Germinal center (tissue), 1 donor: ENCODE data around the gene SOD3.

ENCODE experiments used
- DNase-seq: peaks from one replicate; pipeline ENCODE4 v3.0.0; 2012; ENCODE audit warnings: mixed read lengths, low spot score

SOD3 gene

GRCh38 chr4:24794916-24795665, at the start of gene SOD3:
Gene SOD3 (plus strand): TSS chr4:24795573. CDS start chr4:24799522, 3,949 bp downstream.
- DNase-seq: no peak

GRCh38 chr4:24747234-24747975, 48.0 kb upstream of the SOD3 start:
- no peak for DNase-seq

- DNase-seq: no peak
Measured at GRCh38 chr4:24748023-24748422, 47.4 kb upstream of the SOD3 start.

DNA sequence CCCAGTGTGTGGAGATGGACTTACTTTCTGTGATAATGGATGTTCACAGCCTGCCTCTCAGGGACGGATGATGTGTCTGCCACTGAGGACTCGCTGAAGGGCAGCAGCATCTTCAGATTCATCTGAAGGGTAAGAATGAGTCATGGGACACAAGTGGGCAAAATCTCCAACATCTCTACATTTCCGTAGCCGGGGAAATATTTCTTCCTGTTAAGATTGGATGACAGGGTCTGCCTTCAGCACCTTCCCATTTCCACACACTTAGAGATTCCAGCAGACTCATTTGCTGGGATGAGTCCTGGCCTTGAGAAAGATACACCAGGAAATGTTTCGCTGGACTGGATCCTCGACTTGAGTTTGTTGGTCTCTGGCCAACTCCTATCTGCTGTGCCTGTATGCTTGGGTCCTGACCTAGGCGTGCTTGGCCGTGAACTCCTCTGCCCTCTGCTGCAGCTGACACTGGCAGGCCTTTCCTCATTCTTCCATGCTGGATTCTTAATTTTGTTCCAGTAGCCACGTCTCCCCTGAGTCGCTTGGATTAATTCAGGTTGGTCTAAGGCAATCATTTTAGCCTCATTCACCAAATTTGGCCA, 46.5 kb upstream of the SOD3 start:
- no peak for DNase-seq

GRCh38 chr4:24750106-24750505, 45.3 kb upstream of the SOD3 start:
- DNase-seq: no peak

DNA sequence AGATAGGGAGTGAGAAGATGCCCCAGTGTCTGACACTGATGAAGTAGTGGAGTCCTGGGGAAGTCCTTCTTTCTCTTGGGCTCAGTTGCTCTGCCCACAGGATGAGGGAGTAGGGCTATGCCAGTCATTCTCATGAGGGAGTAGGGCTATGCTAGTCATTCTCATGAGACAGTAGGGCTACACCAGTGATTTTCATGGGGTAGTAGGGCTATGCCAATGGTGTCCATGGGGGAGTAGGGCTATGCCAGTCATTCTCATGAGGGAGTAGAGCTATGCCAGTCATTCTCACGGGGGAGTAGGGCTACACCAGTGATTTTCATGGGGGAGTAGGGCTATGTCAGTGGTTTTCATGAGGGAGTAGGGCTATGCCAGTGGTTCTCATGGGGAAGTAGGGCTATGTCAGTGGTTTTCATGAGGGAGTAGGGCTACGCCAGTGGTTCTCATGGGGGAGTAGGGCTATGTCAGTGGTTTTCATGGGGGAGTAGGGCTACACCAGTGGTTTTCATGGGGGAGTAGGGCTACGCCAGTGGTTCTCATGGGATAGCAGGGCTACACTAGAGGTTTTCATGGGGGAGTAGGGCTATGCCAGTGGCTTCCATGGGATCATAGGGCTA, 43.3 kb upstream of the SOD3 start:
- DNase-seq: no peak

- no peak for DNase-seq
Measured at GRCh38 chr4:24753519-24753918, 41.9 kb upstream of the SOD3 start.

- DNase-seq: no peak
Measured at GRCh38 chr4:24754571-24754970, 40.8 kb upstream of the SOD3 start.

GRCh38 chr4:24763631-24764297, 31.6 kb upstream of the SOD3 start:
- DNase-seq: no peak

DNA sequence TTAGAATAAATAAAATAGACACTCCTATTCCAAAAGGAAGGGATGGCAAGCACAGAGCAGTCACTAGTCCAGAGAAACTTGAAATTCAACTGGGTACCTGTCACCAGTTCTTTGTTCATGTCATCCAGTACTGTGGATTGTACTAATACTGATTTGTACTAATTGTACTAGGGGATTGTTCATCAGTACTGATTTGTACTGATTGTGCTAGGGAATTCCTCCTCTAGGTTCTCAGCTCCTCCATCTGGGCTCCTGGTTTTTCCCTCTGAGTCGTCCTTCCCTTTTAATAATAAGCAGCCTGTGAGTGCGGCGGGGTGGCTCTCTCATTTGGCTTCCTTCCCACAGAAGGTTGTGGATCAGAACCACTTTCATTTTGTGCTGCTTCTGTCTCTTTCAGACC, 31.0 kb upstream of the SOD3 start:
- no peak for DNase-seq

- no peak for DNase-seq
Measured at GRCh38 chr4:24765376-24765988, 29.9 kb upstream of the SOD3 start.

DNA sequence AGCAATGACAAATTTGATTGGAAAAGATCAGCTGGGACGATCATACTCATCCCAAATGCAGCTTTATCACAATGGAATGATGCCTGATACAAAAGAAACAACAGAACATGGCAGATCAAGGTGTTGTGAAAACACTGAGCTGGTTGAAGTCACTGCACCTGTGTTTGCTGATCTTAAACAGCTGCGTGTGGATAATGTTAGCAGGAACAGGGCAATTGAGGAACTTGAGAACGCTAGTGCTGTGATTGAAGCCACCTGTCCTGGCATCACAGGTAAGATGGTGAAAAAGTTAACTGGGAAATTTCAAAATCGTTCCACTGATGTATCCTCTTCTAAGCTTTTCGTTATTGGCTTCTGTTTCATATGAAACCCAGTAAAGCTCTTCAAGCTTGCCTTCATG, 27.4 kb upstream of the SOD3 start:
- no peak for DNase-seq

DNA sequence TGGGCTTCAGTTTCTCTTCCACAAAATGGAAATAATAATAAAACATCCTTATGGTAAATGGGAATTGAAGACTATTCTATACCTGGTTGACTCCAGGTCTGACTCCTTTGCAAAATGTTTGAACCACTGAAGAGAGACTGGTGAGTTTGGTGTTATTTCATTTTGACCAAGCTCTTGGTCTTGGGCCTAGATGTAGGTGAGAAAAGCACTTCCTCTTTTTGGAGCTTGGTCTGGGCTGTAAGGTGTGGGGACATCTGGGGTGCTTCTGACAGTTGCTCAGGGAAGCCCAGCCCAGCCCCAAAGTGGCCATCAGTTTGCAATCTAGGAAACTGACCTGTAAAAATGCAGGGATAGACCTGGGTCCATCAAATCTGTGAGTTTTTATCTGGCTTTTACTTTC, 26.8 kb upstream of the SOD3 start:
- DNase-seq: no peak

DNA sequence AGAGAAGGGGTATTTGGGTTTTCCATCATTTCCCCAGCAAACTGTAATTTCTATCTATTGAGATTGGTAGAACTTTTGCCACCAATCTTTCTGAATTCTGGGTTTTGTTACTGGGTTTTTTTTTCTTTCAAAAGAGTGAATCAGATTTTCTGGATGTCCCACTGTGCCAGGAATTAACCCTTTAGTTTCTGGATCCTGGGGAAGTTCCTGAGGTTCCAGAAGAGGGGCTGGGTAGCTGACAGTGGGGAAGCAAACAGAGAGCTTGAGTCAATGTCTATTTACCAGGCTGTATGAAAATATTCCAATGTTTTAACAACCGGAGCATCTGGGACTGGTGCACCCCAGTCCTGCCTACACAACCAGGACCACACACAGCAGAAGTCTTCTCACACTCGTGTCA, 25.8 kb upstream of the SOD3 start:
- DNase-seq: no peak

DNA sequence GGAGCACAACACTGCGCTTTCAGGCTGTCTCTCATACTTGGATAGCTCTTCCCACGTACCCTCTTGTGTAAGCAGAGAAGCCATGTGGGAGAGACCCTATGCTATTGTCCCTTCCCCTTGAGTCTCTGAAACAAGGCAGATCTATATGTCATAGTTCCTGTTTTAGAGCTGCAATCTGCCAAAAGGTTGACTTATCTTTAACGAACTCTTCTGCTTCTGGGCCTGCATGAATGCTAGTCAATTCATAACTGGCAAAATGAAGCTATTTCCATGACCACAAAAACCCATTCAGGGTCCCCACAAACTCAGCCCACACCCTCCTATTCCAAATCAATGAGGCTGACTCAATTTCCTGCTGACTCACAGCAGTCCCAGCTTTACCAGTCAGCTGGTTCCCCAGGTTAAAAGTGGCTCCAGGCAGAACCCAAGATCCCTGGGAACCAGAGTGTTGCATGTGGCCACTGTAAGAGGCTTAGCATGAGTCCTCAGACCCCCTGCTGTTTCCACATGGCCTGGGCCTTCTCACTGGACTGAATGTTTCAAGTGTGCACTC, 25.3 kb upstream of the SOD3 start:
- DNase-seq: no peak

DNA sequence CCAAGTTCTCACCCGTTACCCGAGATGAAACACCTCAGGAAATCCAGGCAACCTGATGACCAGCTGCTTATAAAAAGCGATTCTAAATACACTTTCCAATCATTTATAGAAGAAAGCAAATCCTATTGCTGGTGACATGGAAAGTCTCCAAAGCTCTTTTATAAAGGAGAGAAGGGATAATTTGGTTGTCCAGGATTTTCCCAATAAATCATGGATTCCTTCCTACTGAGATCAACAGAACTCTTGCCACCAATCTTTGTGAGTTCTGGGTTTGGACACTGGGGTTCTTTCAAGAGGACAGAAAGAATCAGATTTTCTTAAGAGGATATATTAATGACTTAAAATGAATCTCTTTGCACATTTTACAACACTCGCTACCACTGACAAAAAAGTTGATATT, 24.7 kb upstream of the SOD3 start:
- DNase-seq: no peak

DNA sequence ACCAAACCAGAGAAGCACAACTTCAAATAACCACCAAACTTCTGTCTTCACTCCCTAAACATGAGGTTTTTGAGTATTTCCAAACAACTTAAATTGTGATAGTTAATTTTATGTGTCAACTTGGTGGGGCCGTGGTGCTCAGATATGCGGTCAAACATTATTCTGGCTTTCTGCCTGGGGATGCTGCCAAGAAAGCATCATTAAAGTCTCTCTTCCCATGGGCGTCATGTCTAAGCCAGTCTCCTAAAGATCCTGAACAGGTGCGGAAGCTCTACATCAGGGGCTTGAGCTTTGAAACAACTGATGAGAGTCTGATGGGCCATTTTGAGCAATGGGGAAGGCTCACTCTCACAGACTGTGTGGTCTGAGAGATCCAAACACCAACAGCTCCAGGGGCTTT, 24.1 kb upstream of the SOD3 start:
- DNase-seq: no peak

DNA sequence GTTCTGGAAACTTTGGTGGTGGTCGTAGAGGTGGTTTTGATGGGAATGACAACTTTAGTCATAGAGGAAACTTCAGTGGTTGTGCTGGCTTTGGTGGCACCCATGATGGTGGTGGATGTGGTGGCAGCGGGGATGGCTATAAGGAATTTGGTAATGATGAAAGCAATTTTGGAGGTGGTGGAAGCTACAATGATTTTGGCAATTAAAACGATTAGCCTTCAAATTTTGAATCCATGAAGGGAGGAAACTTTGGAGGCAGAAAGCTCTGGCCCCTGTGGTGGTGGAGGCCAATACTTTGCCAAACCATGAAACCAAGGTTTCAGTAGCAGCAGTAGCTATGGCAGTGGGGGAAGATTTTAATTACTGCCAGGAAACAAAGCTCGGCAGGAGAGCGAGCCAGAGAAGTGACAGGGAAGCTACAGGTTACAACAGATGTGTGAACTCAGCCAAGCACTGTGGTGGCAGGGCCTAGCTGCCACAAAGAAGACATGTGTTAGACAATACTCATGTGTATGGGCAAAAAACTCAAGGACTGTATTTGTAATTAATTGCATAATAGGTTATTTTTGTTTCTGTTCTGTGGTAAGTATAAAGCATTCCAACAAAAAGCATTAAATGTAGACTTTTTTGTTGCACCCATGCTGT, 23.2 kb upstream of the SOD3 start:
- DNase-seq: no peak

- DNase-seq: no peak
Measured at GRCh38 chr4:24772952-24773351, 22.4 kb upstream of the SOD3 start.

DNA sequence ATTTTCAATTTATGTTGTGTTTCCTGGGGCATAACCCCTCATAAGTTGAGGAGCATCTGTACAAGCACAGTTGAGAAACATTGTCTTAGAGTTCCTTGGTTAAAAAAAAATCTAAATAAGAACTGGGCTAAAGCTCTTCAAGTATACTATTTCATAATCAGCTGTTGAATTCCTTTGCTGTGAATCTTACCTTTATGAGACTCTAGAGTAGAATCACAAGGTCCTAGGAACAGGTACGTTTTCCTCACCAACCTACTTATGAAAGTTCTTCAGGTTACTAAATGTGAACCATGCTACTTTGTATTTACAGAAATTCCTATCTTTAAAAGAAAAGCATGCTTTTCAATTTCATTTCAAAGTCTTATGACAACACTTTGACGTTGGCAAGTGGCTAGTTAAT, 20.9 kb upstream of the SOD3 start:
- no peak for DNase-seq

DNA sequence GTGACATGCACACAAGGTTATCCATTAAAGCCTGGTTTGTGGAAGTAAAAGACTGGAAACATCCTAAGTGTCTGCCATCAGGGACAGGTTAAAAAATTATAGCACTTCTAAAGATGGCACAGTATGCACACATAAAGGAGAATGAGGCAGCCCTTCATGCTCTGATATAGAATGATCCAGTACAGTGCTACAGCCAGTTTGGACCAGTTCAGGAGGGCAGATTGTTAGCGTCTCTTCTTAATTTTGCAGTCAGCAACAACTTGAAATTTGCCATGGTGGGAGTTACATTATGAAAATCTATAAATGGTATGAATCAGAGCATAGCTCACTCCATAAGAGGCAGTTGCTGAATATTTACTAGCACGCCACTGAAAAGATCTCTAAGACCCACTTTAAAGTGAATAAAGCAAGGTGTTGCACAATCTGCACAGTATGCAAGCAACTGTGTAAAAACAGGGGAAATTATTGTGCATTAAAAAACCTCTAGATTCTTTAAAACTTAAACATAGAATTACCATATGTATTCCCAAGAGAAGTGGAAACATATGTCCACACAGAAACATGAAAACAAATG, 20.3 kb upstream of the SOD3 start:
- no peak for DNase-seq
